IMR-90 (cell line): ENCODE results near the gene PLAGL1. TPM values are rescaled to one million over a fixed set of nuclear protein-coding genes. Genes with fewer than 3 reads are reported as not detected.
"Not testable (repeated sequence)": the region's sequence is repeated elsewhere in the genome, so short reads cannot be mapped to it uniquely, and the experiment has no call there.

ENCODE experiments used
- ATAC-seq: fragments of 200-7000 bp; cut with Tn5 transposase; 2 replicates; pipeline ENCODE4 v1.9.1; 2020; ENCODE audit warnings: low read depth, mild to moderate bottlenecking, moderate library complexity
- BruUV-seq: library from RNA; stranded (reverse); fragments of 400-500 nt; replicated peaks from 2 replicates; lab custom pipeline; 2021; lab: Mats Ljungman, UMichigan
- CTCF ChIA-PET: fragments of 300-600 bp; formaldehyde crosslinking; extraction: SDS; loops from one replicate; lab custom pipeline; 2021; ENCODE audit warnings: antibody characterized with exemption; lab: Yijun Ruan, JAX
- POLR2A ChIA-PET: fragments of 300-600 bp; sonication (Branson Sonifier 250); formaldehyde crosslinking; loops from one replicate; lab custom pipeline; 2022; ENCODE audit warnings: antibody characterized with exemption; ENCODE audit not compliant: unreplicated experiment; lab: Charles Lee
- DNase-seq: peaks from one replicate; pipeline ENCODE4 v3.0.0; 2013
- H2AFZ ChIP-seq: replicated peaks from 2 replicates; pipeline ENCODE3; 2013; ENCODE audit warnings: low read length, mild to moderate bottlenecking; ENCODE audit not compliant: poor library complexity
- H2AK5ac ChIP-seq: 2 replicates; pipeline ENCODE4 v1.6.1; 2013; ENCODE audit warnings: low read depth, low read length, inconsistent platforms
- H2AK9ac ChIP-seq: replicated peaks from 2 replicates; pipeline ENCODE3; 2013; ENCODE audit warnings: mild to moderate bottlenecking, low read depth, low read length, moderate library complexity; ENCODE audit not compliant: poor library complexity
- H2BK120ac ChIP-seq: 2 replicates; pipeline ENCODE4 v1.6.1; 2013; ENCODE audit warnings: low read depth, low read length, inconsistent platforms
- H2BK15ac ChIP-seq: 3 replicates; pipeline ENCODE4 v1.6.1; 2013; ENCODE audit warnings: low read depth, low read length, inconsistent platforms
- H2BK20ac ChIP-seq: 2 replicates; pipeline ENCODE4 v1.6.1; 2013; ENCODE audit warnings: low read depth, mild to moderate bottlenecking, inconsistent platforms, low read length, moderate library complexity
- H2BK5ac ChIP-seq: 2 replicates; pipeline ENCODE4 v1.6.1; 2013; ENCODE audit warnings: mild to moderate bottlenecking, low read depth, low read length, inconsistent platforms; ENCODE audit not compliant: poor library complexity, severe bottlenecking
- H3K14ac ChIP-seq: replicated peaks from 2 replicates; pipeline ENCODE4 v1.6.1; 2013; ENCODE audit warnings: low read depth, low read length, inconsistent platforms
- H3K18ac ChIP-seq: 2 replicates; pipeline ENCODE4 v1.6.1; 2013; ENCODE audit warnings: low read depth, low read length, control low read depth
- H3K23ac ChIP-seq: 2 replicates; pipeline ENCODE4 v1.6.1; 2013; ENCODE audit warnings: low read depth, low read length, inconsistent platforms
- H3K27ac ChIP-seq: 2 replicates; pipeline ENCODE4 v1.5.1; 2013; ENCODE audit warnings: mild to moderate bottlenecking, control low read depth, low read length; ENCODE audit not compliant: insufficient read depth
- H3K27me3 ChIP-seq: 2 replicates; pipeline ENCODE4 v1.6.1; 2013; ENCODE audit warnings: low read length; ENCODE audit not compliant: control insufficient read depth, insufficient read depth
- H3K36me3 ChIP-seq: 2 replicates; pipeline ENCODE4 v1.6.1; 2013; ENCODE audit warnings: low read length, mixed read lengths; ENCODE audit not compliant: control insufficient read depth, insufficient read depth
- H3K4ac ChIP-seq: 2 replicates; pipeline ENCODE4 v1.6.1; 2013; ENCODE audit warnings: low read depth, low read length, inconsistent platforms
- H3K4me1 ChIP-seq: 2 replicates; pipeline ENCODE4 v1.6.1; 2013; ENCODE audit warnings: low read length, mixed read lengths; ENCODE audit not compliant: control insufficient read depth, insufficient read depth
- H3K4me2 ChIP-seq: 2 replicates; pipeline ENCODE4 v1.6.1; 2013; ENCODE audit warnings: low read depth, mild to moderate bottlenecking, control low read depth, low read length, moderate library complexity
- H3K4me3 ChIP-seq: 2 replicates; pipeline ENCODE4 v1.5.1; 2013; ENCODE audit warnings: low read depth, mild to moderate bottlenecking, control low read depth, low read length, moderate library complexity; ENCODE audit not compliant: insufficient read depth
- H3K56ac ChIP-seq: 2 replicates; pipeline ENCODE4 v1.6.1; 2013; ENCODE audit warnings: low read length, inconsistent platforms; ENCODE audit not compliant: insufficient read depth; ENCODE audit errors: extremely low read depth
- H3K79me1 ChIP-seq, 2 experiments: 2 replicates each; pipeline ENCODE4 v1.6.1; 2013; ENCODE audit warnings: low read length in 2 of 2, inconsistent platforms in 1 of 2, low read depth in 1 of 2
- H3K9ac ChIP-seq: 2 replicates; pipeline ENCODE4 v1.6.1; 2013; ENCODE audit warnings: low read depth, low read length, control low read depth
- H3K9me1 ChIP-seq: 2 replicates; pipeline ENCODE4 v1.6.1; 2013; ENCODE audit warnings: low read length, inconsistent platforms; ENCODE audit not compliant: insufficient read depth
- H3K9me3 ChIP-seq: 2 replicates; pipeline ENCODE4 v1.6.1; 2013; ENCODE audit warnings: low read length; ENCODE audit not compliant: control insufficient read depth, insufficient read depth
- H4K20me1 ChIP-seq: 2 replicates; pipeline ENCODE4 v1.6.1; 2013; ENCODE audit warnings: low read length, inconsistent platforms; ENCODE audit not compliant: insufficient read depth
- H4K5ac ChIP-seq: 2 replicates; pipeline ENCODE4 v1.6.1; 2013; ENCODE audit warnings: mild to moderate bottlenecking, low read depth, low read length, control low read depth
- H4K8ac ChIP-seq, 2 experiments: 2 replicates each; pipeline ENCODE4 v1.6.1; 2013; ENCODE audit warnings: low read depth in 2 of 2, low read length in 2 of 2, control low read depth in 1 of 2, inconsistent platforms in 1 of 2
- H4K91ac ChIP-seq: 2 replicates; pipeline ENCODE4 v1.6.1; 2013; ENCODE audit warnings: low read depth, low read length, inconsistent platforms; ENCODE audit not compliant: insufficient read depth
- CHD1 ChIP-seq: IDR thresholded peaks from 2 replicates; pipeline ENCODE4 v1.6.1; 2012; ENCODE audit warnings: low read depth, low read length, improper control_type of control experiment
- ELK1 ChIP-seq: fragments of 150-350 bp; IDR thresholded peaks from 2 replicates; pipeline ENCODE4 v1.6.1; 2016; ENCODE audit warnings: low read depth, mild to moderate bottlenecking, low read length, moderate library complexity, borderline replicate concordance
- FOS ChIP-seq: fragments of 150-350 bp; IDR thresholded peaks from 2 replicates; pipeline ENCODE4 v1.6.1; 2016; ENCODE audit warnings: low read depth, low read length
- MAFK ChIP-seq: IDR thresholded peaks from 2 replicates; pipeline ENCODE4 v1.6.1; 2012; ENCODE audit warnings: low read depth, low read length, improper control_type of control experiment
- RCOR1 ChIP-seq: IDR thresholded peaks from 2 replicates; pipeline ENCODE4 v1.6.1; 2012; ENCODE audit warnings: mild to moderate bottlenecking, low read length, improper control_type of control experiment; ENCODE audit not compliant: insufficient replicate concordance
- RFX5 ChIP-seq: IDR thresholded peaks from 2 replicates; pipeline ENCODE4 v1.8.0; 2012; ENCODE audit warnings: low read depth, mild to moderate bottlenecking, low read length, moderate library complexity
- WGBS, 2 experiments: methylation state at CpG; one replicate each; pipeline versions ENCODE4 v1.1.5 to v1.1.7; 2013; ENCODE audit warnings: missing lambda C conversion rate in 2 of 2; ENCODE audit not compliant: insufficient read length in 1 of 2; ENCODE audit errors: extremely low coverage in 2 of 2; 5-methylcytosine and 5-hydroxymethylcytosine counted together
- dilution Hi-C: fragments of 300-500 bp; cut with HindIII; formaldehyde crosslinking; loops from one replicate; pipeline ENCODE4 v1.14.3; 2018; ENCODE audit warnings: low sequenced_read_pairs; ENCODE audit not compliant: unreplicated experiment
- in situ Hi-C: fragments of 300-500 bp; cut with MboI; formaldehyde crosslinking; loops from 3 replicates; pipeline ENCODE4 v1.14.3; 2019; ENCODE audit warnings: low sequenced_read_pairs, inconsistent platforms, mixed read lengths
- intact Hi-C: fragments of 100-400 bp; cut with micrococcal nuclease; formaldehyde crosslinking; loops from 2 replicates; pipeline ENCODE4 v1.10.0; 2022
- polyA plus RNA-seq, 3 experiments: library from polyadenylated mRNA; depleted of rRNA; stranded (reverse); fragments of >200 nt; gene quantifications; 2 replicates each; pipeline ENCODE4 v1.2.3, GENCODE V29; 2012; ENCODE audit warnings: low replicate concordance in 1 of 3
- total RNA-seq: library from RNA; depleted of rRNA; stranded (reverse); fragments of >200 nt; gene quantifications from 2 replicates; pipeline ENCODE4 v1.2.3, GENCODE V29; 2012
- TF ChIP-seq, protein P1 (sequence below): fragments of 150-350 bp; IDR thresholded peaks from 2 replicates; pipeline ENCODE4 v1.6.1; 2017; ENCODE audit warnings: mild to moderate bottlenecking, antibody characterized with exemption, low read length, low read depth

PLAGL1 gene
- total and polyA plus RNA-seq, 2 of the 4 experiments (the other 2 are of a cell fraction), result 23.3 to 73.8 TPM

DNA sequence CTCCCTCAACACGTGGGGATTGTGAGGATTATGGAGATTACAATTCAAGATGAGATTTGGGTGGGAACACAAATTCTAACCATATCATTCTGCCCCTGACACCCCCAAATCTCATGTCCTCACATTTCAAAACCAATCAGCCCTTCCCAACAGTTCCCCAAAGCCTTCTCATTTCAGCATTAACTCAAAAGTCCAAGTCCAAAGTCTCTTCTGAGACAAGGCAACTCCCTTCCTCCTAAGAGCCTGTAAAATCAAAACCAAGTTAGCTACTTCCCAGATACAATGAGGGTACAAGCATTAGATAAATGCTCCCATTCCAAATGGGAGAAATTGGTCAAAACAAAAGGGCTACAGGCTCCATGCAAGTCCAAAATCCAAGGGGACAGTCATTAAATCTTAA lies 39.6 kb upstream of the PLAGL1 start:
- no peak for TF ChIP-seq MAFK
- TF ChIP-seq CHD1, result no peak
- TF ChIP-seq ELK1, result no peak
- no peak for TF ChIP-seq FOS
- TF ChIP-seq RCOR1, result no peak
- TF ChIP-seq, protein P1, sequence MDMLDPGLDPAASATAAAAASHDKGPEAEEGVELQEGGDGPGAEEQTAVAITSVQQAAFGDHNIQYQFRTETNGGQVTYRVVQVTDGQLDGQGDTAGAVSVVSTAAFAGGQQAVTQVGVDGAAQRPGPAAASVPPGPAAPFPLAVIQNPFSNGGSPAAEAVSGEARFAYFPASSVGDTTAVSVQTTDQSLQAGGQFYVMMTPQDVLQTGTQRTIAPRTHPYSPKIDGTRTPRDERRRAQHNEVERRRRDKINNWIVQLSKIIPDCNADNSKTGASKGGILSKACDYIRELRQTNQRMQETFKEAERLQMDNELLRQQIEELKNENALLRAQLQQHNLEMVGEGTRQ, result no peak
- TF ChIP-seq RFX5, result no peak
- BruUV-seq, result no TSS peak
- ATAC-seq, result no peak

DNA sequence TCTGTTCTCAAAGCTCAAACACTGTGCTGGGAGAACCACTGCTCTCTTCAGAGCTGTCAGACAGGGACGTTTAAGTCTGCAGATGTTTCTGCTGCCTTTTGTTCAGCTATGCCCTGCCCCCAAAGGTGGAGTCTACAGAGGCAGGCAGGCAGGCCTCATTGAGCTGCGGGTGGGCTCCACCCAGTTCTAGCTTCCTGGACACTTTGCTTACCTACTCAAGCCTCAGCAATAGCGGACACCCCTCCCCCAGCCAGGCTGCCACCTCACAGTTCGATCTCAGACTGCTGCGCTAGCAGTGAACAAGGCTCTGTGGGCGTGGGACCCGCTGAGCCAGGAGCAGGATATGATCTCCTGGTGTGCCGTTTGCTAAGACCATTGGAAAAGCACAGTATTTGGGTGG lies 38.6 kb upstream of the PLAGL1 start:
- H3K9ac ChIP-seq, H2AFZ ChIP-seq, H4K20me1 ChIP-seq, H2BK5ac ChIP-seq, H3K18ac ChIP-seq, DNase-seq, H3K4me1 ChIP-seq, BruUV-seq, H4K5ac ChIP-seq, in situ Hi-C loops, intact Hi-C loops, H3K56ac ChIP-seq, ATAC-seq, CTCF ChIA-PET, H2BK15ac ChIP-seq, H3K4ac ChIP-seq, H2BK120ac ChIP-seq, dilution Hi-C loops, H3K27ac ChIP-seq, H3K9me3 ChIP-seq, POLR2A ChIA-PET, H4K91ac ChIP-seq, H3K4me2 ChIP-seq, H3K4me3 ChIP-seq, H2BK20ac ChIP-seq, H3K23ac ChIP-seq, H3K79me1 ChIP-seq, H2AK5ac ChIP-seq, H4K8ac ChIP-seq, H3K36me3 ChIP-seq, H3K9me1 ChIP-seq, H3K14ac ChIP-seq, H2AK9ac ChIP-seq: not testable (repeated sequence)
- H3K27me3 ChIP-seq, result peaks cover 11% of the 10 kb centered on the region
- 44% methylated on average over 4 of the region's 8 CpGs; no CpG with 5 or more reads in 1 of the 2 experiments for WGBS, 2 experiments

More for the DNA sequence above, 39.6 kb upstream of the PLAGL1 start:
- Histone ChIP-seq H2AK9ac (no peak overlapping the region), H3K9me3 (peaks cover 7% of the 10 kb centered on the region), H2BK120ac (no peak overlapping the region), H3K23ac (no peak overlapping the region), H2BK20ac (no peak overlapping the region), H3K4me1 (no peaks in the 10 kb centered on the region), H2BK5ac (no peak overlapping the region), H3K36me3 (no peaks in the 10 kb centered on the region), H3K4me2 (no peak overlapping the region), H3K9ac (no peak overlapping the region), H3K18ac (no peak overlapping the region), H3K4me3 (no peak overlapping the region), H3K14ac (no peak overlapping the region), H3K27me3 (peaks cover 11% of the 10 kb centered on the region), H3K27ac (no peak overlapping the region), H3K4ac (no peak overlapping the region), H4K8ac (no peak overlapping the region), H2BK15ac (no peak overlapping the region), H3K79me1 (no peaks in the 10 kb centered on the region), H4K91ac (no peak overlapping the region), H3K56ac (no peak overlapping the region), H2AFZ (no peak overlapping the region), H4K5ac (no peak overlapping the region), H3K9me1 (no peaks in the 10 kb centered on the region), H2AK5ac (no peak overlapping the region), H4K20me1 (no peaks in the 10 kb centered on the region)
- no CpG with 5 or more reads among the region's 1 CpG for WGBS, 2 experiments
- CTCF ChIA-PET, result no interaction called here
- no peak for DNase-seq
- dilution Hi-C loops, result no loop called here
- intact Hi-C loops, result no loop called here
- in situ Hi-C loops, result no loop called here
- POLR2A ChIA-PET, result no interaction called here
